Mesenchymal stem cell (in vitro differentiated cells and primary cell): ENCODE measurements around the gene NUDT1.

Experiments
- DNase-seq: peaks from one replicate; pipeline ENCODE4 v3.0.0-alpha.2; 2013
- H2AFZ ChIP-seq: one replicate; pipeline ENCODE4 v1.6.1; 2013; ENCODE audit warnings: low read depth, mild to moderate bottlenecking, control low read depth, inconsistent platforms, low read length, moderate library complexity
- H2AK5ac ChIP-seq: 2 replicates; pipeline ENCODE4 v1.6.1; 2013; ENCODE audit warnings: low read length, moderate library complexity, mild to moderate bottlenecking, inconsistent platforms; ENCODE audit not compliant: severe bottlenecking
- H2BK120ac ChIP-seq: one replicate; pipeline ENCODE4 v1.6.1; 2013; ENCODE audit warnings: low read depth, mild to moderate bottlenecking, inconsistent platforms, low read length, moderate library complexity
- H2BK12ac ChIP-seq, 2 experiments: one replicate each; pipeline ENCODE4 v1.6.1; 2013; ENCODE audit warnings: inconsistent platforms in 2 of 2, low read length in 2 of 2, mild to moderate bottlenecking in 2 of 2, moderate library complexity in 2 of 2, control low read depth in 1 of 2
- H2BK15ac ChIP-seq: one replicate; pipeline ENCODE4 v1.6.1; 2013; ENCODE audit warnings: mild to moderate bottlenecking, low read depth, inconsistent platforms; ENCODE audit not compliant: poor library complexity, severe bottlenecking
- H2BK5ac ChIP-seq: 2 replicates; pipeline ENCODE4 v1.6.1; 2013; ENCODE audit warnings: low read depth, mild to moderate bottlenecking, low read length, control low read depth, inconsistent platforms; ENCODE audit not compliant: poor library complexity, severe bottlenecking
- H3K14ac ChIP-seq, 2 experiments: one replicate each; pipeline ENCODE4 v1.6.1; 2013; ENCODE audit warnings: inconsistent platforms in 2 of 2, low read length in 2 of 2, control low read depth in 1 of 2, mild to moderate bottlenecking in 1 of 2, moderate library complexity in 1 of 2
- H3K18ac ChIP-seq, 2 experiments: one replicate each; pipeline ENCODE4 v1.6.1; 2013; ENCODE audit warnings: inconsistent platforms in 2 of 2, low read length in 2 of 2, control low read depth in 1 of 2, low read depth in 1 of 2, mild to moderate bottlenecking in 1 of 2
- H3K23ac ChIP-seq, 2 experiments: one replicate each; pipeline ENCODE4 v1.6.1; 2013; ENCODE audit warnings: inconsistent platforms in 2 of 2, low read length in 2 of 2, mild to moderate bottlenecking in 2 of 2, moderate library complexity in 2 of 2, control low read depth in 1 of 2
- H3K27ac ChIP-seq: 2 replicates; pipeline ENCODE4 v1.5.1; 2013; ENCODE audit warnings: mild to moderate bottlenecking, moderate library complexity, low read length, control low read depth, inconsistent platforms; ENCODE audit not compliant: poor library complexity, severe bottlenecking
- H3K27me3 ChIP-seq, 2 experiments: 2 replicates each; pipeline versions ENCODE4 v1.6.1 to v1.7.0; 2013; ENCODE audit warnings: low read length in 2 of 2, mild to moderate bottlenecking in 2 of 2, moderate library complexity in 2 of 2, control low read depth in 1 of 2, inconsistent platforms in 1 of 2; ENCODE audit not compliant: control insufficient read depth in 1 of 2, insufficient read depth in 1 of 2
- H3K36me3 ChIP-seq, 2 experiments: 2 replicates each; pipeline versions ENCODE4 v1.6.1 to v1.7.0; 2013; ENCODE audit warnings: low read length in 2 of 2, control low read depth in 1 of 2, inconsistent platforms in 1 of 2, low read depth in 1 of 2, mild to moderate bottlenecking in 1 of 2; ENCODE audit not compliant: insufficient read depth in 2 of 2, control insufficient read depth in 1 of 2
- H3K4ac ChIP-seq, 2 experiments: one replicate each; pipeline ENCODE4 v1.6.1; 2013; ENCODE audit warnings: inconsistent platforms in 2 of 2, low read length in 2 of 2, mild to moderate bottlenecking in 2 of 2, moderate library complexity in 2 of 2, control low read depth in 1 of 2, low read depth in 1 of 2
- H3K4me1 ChIP-seq: 2 replicates; pipeline ENCODE4 v1.6.1; 2013; ENCODE audit warnings: low read depth, low read length, control low read depth; ENCODE audit not compliant: control insufficient read depth, insufficient read depth
- H3K4me2 ChIP-seq: 2 replicates; pipeline ENCODE4 v1.6.1; 2013; ENCODE audit warnings: low read length, mild to moderate bottlenecking, inconsistent platforms; ENCODE audit not compliant: poor library complexity, severe bottlenecking
- H3K4me3 ChIP-seq, 2 experiments: 2 replicates each; pipeline versions ENCODE4 v1.5.1 to v1.7.0; 2013; ENCODE audit warnings: low read length in 2 of 2, mild to moderate bottlenecking in 2 of 2, control low read depth in 1 of 2, low read depth in 1 of 2; ENCODE audit not compliant: insufficient read depth in 1 of 2
- H3K79me1 ChIP-seq: replicated peaks from 2 replicates; pipeline ENCODE4 v1.6.1; 2013; ENCODE audit warnings: mild to moderate bottlenecking, control low read depth, low read length, inconsistent platforms; ENCODE audit not compliant: poor library complexity, severe bottlenecking
- H3K9ac ChIP-seq: 2 replicates; pipeline ENCODE4 v1.7.0; 2013; ENCODE audit warnings: mild to moderate bottlenecking, low read length, moderate library complexity
- H3K9me3 ChIP-seq: 2 replicates; pipeline ENCODE4 v1.7.0; 2013; ENCODE audit warnings: mild to moderate bottlenecking, low read length; ENCODE audit not compliant: control insufficient read depth
- H4K8ac ChIP-seq: one replicate; pipeline ENCODE4 v1.6.1; 2013; ENCODE audit warnings: inconsistent platforms, mild to moderate bottlenecking, low read length, moderate library complexity
- H4K91ac ChIP-seq: one replicate; pipeline ENCODE4 v1.6.1; 2013; ENCODE audit warnings: mild to moderate bottlenecking, low read length, inconsistent platforms
- WGBS: methylation state at CpG from one replicate; pipeline ENCODE4 v1.1.7; 2013; ENCODE audit warnings: mixed read lengths; 5-methylcytosine and 5-hydroxymethylcytosine counted together

Gene NUDT1

GRCh38 chr7:2257046-2257551, 15.1 kb downstream of the NUDT1 start:
- Histone ChIP-seq H3K4me3 (peak overlapping the region in 1 of 2 experiments; percentile 6), H3K27me3 (no peaks in the 10 kb centered on the region), H3K27ac (no peak overlapping the region), H3K18ac (no peak overlapping the region), H3K79me1 (peaks cover 20% of the 10 kb centered on the region), H3K23ac (no peak overlapping the region), H2BK12ac (no peak overlapping the region), H3K14ac (no peak overlapping the region), H4K8ac (no peak overlapping the region), H2BK15ac (no peak overlapping the region), H2AFZ (no peak overlapping the region), H3K9me3 (no peaks in the 10 kb centered on the region), H2BK120ac (no peak overlapping the region), H3K9ac (no peak overlapping the region), H3K4ac (no peak overlapping the region), H4K91ac (no peak overlapping the region), H2AK5ac (no peak overlapping the region), H3K4me2 (no peak overlapping the region), H3K36me3 (peaks cover 57 to 80% of the 10 kb centered on the region in 2 experiments), H3K4me1 (peaks cover 31% of the 10 kb centered on the region), H2BK5ac (no peak overlapping the region)
- DNase-seq = no peak
- WGBS = 97% methylated on average over 32 of the region's 38 CpGs

- H2BK120ac ChIP-seq = no peak overlapping the region
- no peak overlapping the region for H4K8ac ChIP-seq
- no peak overlapping the region for H3K27ac ChIP-seq
- H3K4me2 ChIP-seq = no peak overlapping the region
- H3K14ac ChIP-seq = no peak overlapping the region
- H4K91ac ChIP-seq = no peak overlapping the region
- H3K9me3 ChIP-seq = no peaks in the 10 kb centered on the region
- no peak overlapping the region for H2AFZ ChIP-seq
- H3K27me3 ChIP-seq = no peaks in the 10 kb centered on the region
- no peak overlapping the region for H2BK5ac ChIP-seq
- no peak overlapping the region for H3K18ac ChIP-seq
- H3K36me3 ChIP-seq = peaks cover 57 to 82% of the 10 kb centered on the region in 2 experiments
- peaks cover 28% of the 10 kb centered on the region for H3K4me1 ChIP-seq
- H3K9ac ChIP-seq = no peak overlapping the region
- no peak overlapping the region for H2BK12ac ChIP-seq
- no peak overlapping the region for H3K4ac ChIP-seq
- WGBS = 95% methylated on average over 14 of the region's 17 CpGs
- DNase-seq = no peak
- H2BK15ac ChIP-seq = no peak overlapping the region
- no peak overlapping the region for H3K4me3 ChIP-seq
- H2AK5ac ChIP-seq = no peak overlapping the region
- H3K23ac ChIP-seq = no peak overlapping the region
- peaks cover 20% of the 10 kb centered on the region for H3K79me1 ChIP-seq
These were observed 15.6 kb downstream of the NUDT1 start for GRCh38 chr7:2257651-2258050.

- H3K4me1 ChIP-seq = peaks cover 28% of the 10 kb centered on the region
- no peaks in the 10 kb centered on the region for H3K9me3 ChIP-seq
- H2BK12ac ChIP-seq = no peak overlapping the region
- H2BK5ac ChIP-seq = no peak overlapping the region
- H2BK15ac ChIP-seq = no peak overlapping the region
- no peak overlapping the region for H3K4me2 ChIP-seq
- H3K27me3 ChIP-seq = no peaks in the 10 kb centered on the region
- no peak overlapping the region for H3K23ac ChIP-seq
- H3K4me3 ChIP-seq = no peak overlapping the region
- H2AFZ ChIP-seq = no peak overlapping the region
- DNase-seq = no peak
- H4K8ac ChIP-seq = no peak overlapping the region
- H3K18ac ChIP-seq = no peak overlapping the region
- H3K36me3 ChIP-seq = peaks cover 56 to 80% of the 10 kb centered on the region in 2 experiments
- no peak overlapping the region for H3K9ac ChIP-seq
- H2BK120ac ChIP-seq = no peak overlapping the region
- no peak overlapping the region for H4K91ac ChIP-seq
- peaks cover 20% of the 10 kb centered on the region for H3K79me1 ChIP-seq
- H2AK5ac ChIP-seq = no peak overlapping the region
- WGBS = 94% methylated on average over 30 of the region's 34 CpGs
- no peak overlapping the region for H3K14ac ChIP-seq
- no peak overlapping the region for H3K27ac ChIP-seq
- no peak overlapping the region for H3K4ac ChIP-seq
These were observed 16.8 kb downstream of the NUDT1 start for GRCh38 chr7:2258661-2259365.

GRCh38 chr7:2259480-2259879, 17.5 kb downstream of the NUDT1 start:
- no peak for DNase-seq
- peaks cover 59 to 79% of the 10 kb centered on the region in 2 experiments for H3K36me3 ChIP-seq
- H2BK15ac ChIP-seq = no peak overlapping the region
- no peak overlapping the region for H3K4me2 ChIP-seq
- H4K8ac ChIP-seq = no peak overlapping the region
- H3K9me3 ChIP-seq = no peaks in the 10 kb centered on the region
- no peak overlapping the region for H3K4me3 ChIP-seq
- H3K23ac ChIP-seq = no peak overlapping the region
- no peak overlapping the region for H3K4ac ChIP-seq
- H3K4me1 ChIP-seq = peaks cover 25% of the 10 kb centered on the region
- H2AK5ac ChIP-seq = no peak overlapping the region
- H3K27ac ChIP-seq = no peak overlapping the region
- H2BK5ac ChIP-seq = no peak overlapping the region
- no peak overlapping the region for H3K14ac ChIP-seq
- H3K27me3 ChIP-seq = no peaks in the 10 kb centered on the region
- H4K91ac ChIP-seq = no peak overlapping the region
- 98% methylated on average over 6 of the region's 9 CpGs for WGBS
- no peak overlapping the region for H3K9ac ChIP-seq
- peaks cover 14% of the 10 kb centered on the region for H3K79me1 ChIP-seq
- no peak overlapping the region for H2BK12ac ChIP-seq
- H2BK120ac ChIP-seq = no peak overlapping the region
- no peak overlapping the region for H3K18ac ChIP-seq
- no peak overlapping the region for H2AFZ ChIP-seq
